Muscle layer of colon (tissue), 2 donors: ENCODE results near the gene INTS6.

ENCODE experiments used
- H3K27ac ChIP-seq: one replicate; pipeline ENCODE4 v1.7.0; 2013; ENCODE audit warnings: low read depth, mild to moderate bottlenecking, low read length, moderate library complexity
- H3K27me3 ChIP-seq, 2 donors: one replicate each; pipeline ENCODE4 v1.7.0; 2013; ENCODE audit warnings: low read length in 2 of 2, mild to moderate bottlenecking in 2 of 2; ENCODE audit not compliant: insufficient read depth in 2 of 2, control insufficient read depth in 1 of 2
- H3K36me3 ChIP-seq: one replicate; pipeline ENCODE4 v1.7.0; 2013; ENCODE audit warnings: mild to moderate bottlenecking, low read length; ENCODE audit not compliant: insufficient read depth
- H3K4me1 ChIP-seq: one replicate; pipeline ENCODE4 v1.7.0; 2013; ENCODE audit warnings: mild to moderate bottlenecking, low read length; ENCODE audit not compliant: insufficient read depth
- H3K4me3 ChIP-seq, 2 donors: one replicate each; pipeline ENCODE4 v1.7.0; 2013; ENCODE audit warnings: low read length in 2 of 2, low read depth in 1 of 2, mild to moderate bottlenecking in 1 of 2, moderate library complexity in 1 of 2
- H3K9ac ChIP-seq: one replicate; pipeline ENCODE4 v1.7.0; 2013; ENCODE audit warnings: low read length
- H3K9me3 ChIP-seq: one replicate; pipeline ENCODE4 v1.7.0; 2013; ENCODE audit warnings: mild to moderate bottlenecking, low read length
- donor health status: abdominal sarcoma.
- donor health status: Adenocarcinoma of cecum.

Gene INTS6

GRCh38 chr13:51453959-51454703 lies 1.3 kb upstream of the INTS6 start:
- peak overlapping the region; percentile 93 for H3K27ac ChIP-seq

GRCh38 chr13:51453207-51453958 lies 547 bp upstream of the INTS6 start:
- Histone ChIP-seq H3K9ac (peak overlapping the region; percentile 78), H3K27me3 (no peaks in the 10 kb centered on the region), H3K27ac (peak overlapping the region; percentile 93), H3K4me3 (peak overlapping the region; percentile 62 to 77), H3K4me1 (peaks cover 30% of the 10 kb centered on the region), H3K36me3 (peaks cover 7% of the 10 kb centered on the region), H3K9me3 (no peaks in the 10 kb centered on the region)

More at GRCh38 chr13:51453959-51454703, 1.3 kb upstream of the INTS6 start:
- Histone ChIP-seq H3K4me3 (peak overlapping the region; percentile 62 to 77), H3K4me1 (peaks cover 30% of the 10 kb centered on the region), H3K36me3 (peaks cover 7% of the 10 kb centered on the region), H3K27me3 (no peaks in the 10 kb centered on the region), H3K9ac (peak overlapping the region; percentile 78), H3K9me3 (no peaks in the 10 kb centered on the region)

GRCh38 chr13:51451467-51452360 lies 1.1 kb downstream of the INTS6 start:
- H3K4me3 ChIP-seq, result peak overlapping the region; percentile 72 to 82
- H3K36me3 ChIP-seq, result peaks cover 7% of the 10 kb centered on the region
- peak overlapping the region; percentile 96 for H3K27ac ChIP-seq
- H3K9ac ChIP-seq, result peak overlapping the region; percentile 93
- H3K9me3 ChIP-seq, result no peaks in the 10 kb centered on the region
- H3K4me1 ChIP-seq, result peaks cover 30% of the 10 kb centered on the region
- H3K27me3 ChIP-seq, result no peaks in the 10 kb centered on the region

- Histone ChIP-seq H3K4me3 (peak overlapping the region; percentile 72 to 79), H3K27ac (peak overlapping the region; percentile 72), H3K36me3 (peaks cover 5% of the 10 kb centered on the region), H3K4me1 (peaks cover 30% of the 10 kb centered on the region), H3K27me3 (no peaks in the 10 kb centered on the region), H3K9me3 (no peaks in the 10 kb centered on the region), H3K9ac (peak overlapping the region; percentile 87)
Measured at GRCh38 chr13:51451134-51451466, 1.7 kb downstream of the INTS6 start.

- H3K4me3 ChIP-seq, result no peak overlapping the region
- H3K9me3 ChIP-seq, result no peaks in the 10 kb centered on the region
- no peaks in the 10 kb centered on the region for H3K36me3 ChIP-seq
- no peak overlapping the region for H3K9ac ChIP-seq
- H3K27me3 ChIP-seq, result no peaks in the 10 kb centered on the region
- H3K27ac ChIP-seq, result no peak overlapping the region
- peaks cover 17% of the 10 kb centered on the region for H3K4me1 ChIP-seq
Measured at GRCh38 chr13:51449018-51449417, 3.8 kb downstream of the INTS6 start.

- Histone ChIP-seq H3K36me3 (no peaks in the 10 kb centered on the region), H3K9ac (no peak overlapping the region), H3K27me3 (no peaks in the 10 kb centered on the region), H3K9me3 (no peaks in the 10 kb centered on the region), H3K4me1 (peaks cover 3% of the 10 kb centered on the region), H3K27ac (no peak overlapping the region), H3K4me3 (no peak overlapping the region)
Measured at GRCh38 chr13:51444922-51445321, 7.9 kb downstream of the INTS6 start.

- H3K9ac ChIP-seq, result no peak overlapping the region
- H3K27me3 ChIP-seq, result no peaks in the 10 kb centered on the region
- no peaks in the 10 kb centered on the region for H3K36me3 ChIP-seq
- H3K4me1 ChIP-seq, result no peaks in the 10 kb centered on the region
- no peaks in the 10 kb centered on the region for H3K9me3 ChIP-seq
- H3K27ac ChIP-seq, result no peak overlapping the region
- no peak overlapping the region for H3K4me3 ChIP-seq
Measured at GRCh38 chr13:51440381-51440780, 12.5 kb downstream of the INTS6 start.

- no peaks in the 10 kb centered on the region for H3K4me1 ChIP-seq
- no peaks in the 10 kb centered on the region for H3K27me3 ChIP-seq
- H3K9me3 ChIP-seq, result no peaks in the 10 kb centered on the region
- no peaks in the 10 kb centered on the region for H3K36me3 ChIP-seq
- H3K27ac ChIP-seq, result no peak overlapping the region
- no peak overlapping the region for H3K9ac ChIP-seq
- no peak overlapping the region for H3K4me3 ChIP-seq
Measured at GRCh38 chr13:51437550-51438127, 15.2 kb downstream of the INTS6 start.

- no peak overlapping the region for H3K27ac ChIP-seq
- no peaks in the 10 kb centered on the region for H3K27me3 ChIP-seq
- H3K9me3 ChIP-seq, result no peaks in the 10 kb centered on the region
- no peak overlapping the region for H3K4me3 ChIP-seq
- H3K9ac ChIP-seq, result no peak overlapping the region
- H3K36me3 ChIP-seq, result no peaks in the 10 kb centered on the region
- no peaks in the 10 kb centered on the region for H3K4me1 ChIP-seq
Measured at GRCh38 chr13:51435002-51435578, 17.7 kb downstream of the INTS6 start.

GRCh38 chr13:51432576-51432975 lies 20.3 kb downstream of the INTS6 start:
- no peaks in the 10 kb centered on the region for H3K27me3 ChIP-seq
- H3K4me1 ChIP-seq, result no peaks in the 10 kb centered on the region
- H3K36me3 ChIP-seq, result no peaks in the 10 kb centered on the region
- no peak overlapping the region for H3K27ac ChIP-seq
- no peaks in the 10 kb centered on the region for H3K9me3 ChIP-seq
- no peak overlapping the region for H3K4me3 ChIP-seq
- H3K9ac ChIP-seq, result no peak overlapping the region
